ENCODE data around the gene GLRX.

Gene GLRX, protein sequence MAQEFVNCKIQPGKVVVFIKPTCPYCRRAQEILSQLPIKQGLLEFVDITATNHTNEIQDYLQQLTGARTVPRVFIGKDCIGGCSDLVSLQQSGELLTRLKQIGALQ

DNA sequence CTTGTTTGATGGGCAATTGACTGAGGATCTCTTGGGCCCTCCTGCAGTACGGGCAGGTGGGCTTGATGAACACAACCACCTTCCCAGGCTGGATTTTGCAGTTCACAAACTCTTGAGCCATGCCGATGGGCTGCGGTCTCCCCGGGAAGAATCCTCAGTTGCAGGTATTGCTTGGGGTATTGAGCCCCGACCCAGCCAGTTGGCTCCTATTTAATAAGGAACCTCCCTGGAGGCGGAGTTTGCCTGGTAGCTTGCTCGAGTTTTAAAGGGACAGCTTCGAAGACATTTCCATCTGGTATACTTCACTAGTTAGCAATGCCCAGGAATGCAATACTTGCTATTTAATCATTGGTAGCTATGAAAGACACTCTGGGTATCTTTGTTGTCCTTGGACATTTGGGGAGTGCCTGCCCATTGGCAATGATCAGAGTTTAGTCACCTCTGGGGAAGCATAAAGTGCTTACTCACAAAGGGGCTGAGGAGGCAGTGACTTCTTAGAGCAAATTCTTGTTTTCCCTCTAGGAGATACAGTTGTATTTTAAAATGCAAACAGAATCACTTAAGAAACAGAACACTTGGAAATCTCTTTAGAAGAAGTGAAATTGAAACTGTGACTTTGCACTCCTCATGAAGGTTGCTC lies at the start of gene GLRX:
Gene GLRX (minus strand): TSS at position 185 of the 640 bp plus-strand sequence. CDS start 64 bp downstream, at position 121.
- DNase-seq: peak; percentile 66

DNA sequence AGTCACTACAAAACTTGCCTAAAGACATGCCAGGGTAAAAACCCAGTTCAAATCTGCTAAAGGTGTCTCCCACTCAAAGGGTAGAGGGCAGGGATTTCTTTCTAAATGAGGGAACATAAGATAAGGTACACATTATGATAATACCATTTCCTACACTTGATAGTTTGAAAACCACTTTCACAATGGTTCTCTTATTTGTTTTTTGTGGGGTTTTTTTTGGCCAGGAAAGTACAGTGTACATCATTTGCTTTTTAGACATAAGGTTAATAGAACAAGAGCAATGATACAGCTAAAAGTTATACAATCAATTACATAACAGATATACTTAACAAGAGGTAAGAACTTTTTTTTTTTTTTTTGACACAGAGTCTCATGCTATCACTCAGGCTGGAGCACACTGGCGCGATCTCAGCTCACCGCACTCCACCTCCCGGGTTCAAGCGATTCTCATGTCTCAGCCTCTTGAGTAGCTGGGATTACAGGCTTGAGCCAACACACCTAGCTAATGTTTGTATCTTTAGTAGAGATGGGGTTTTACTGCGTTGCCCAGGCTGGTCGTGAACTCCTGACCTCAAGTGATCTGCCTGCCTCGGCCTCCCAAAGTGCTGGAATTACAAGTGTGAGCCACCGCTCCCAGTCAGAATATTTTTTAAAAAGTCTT lies 48.8 kb upstream of the GLRX start:
- DNase-seq: no peak

DNA sequence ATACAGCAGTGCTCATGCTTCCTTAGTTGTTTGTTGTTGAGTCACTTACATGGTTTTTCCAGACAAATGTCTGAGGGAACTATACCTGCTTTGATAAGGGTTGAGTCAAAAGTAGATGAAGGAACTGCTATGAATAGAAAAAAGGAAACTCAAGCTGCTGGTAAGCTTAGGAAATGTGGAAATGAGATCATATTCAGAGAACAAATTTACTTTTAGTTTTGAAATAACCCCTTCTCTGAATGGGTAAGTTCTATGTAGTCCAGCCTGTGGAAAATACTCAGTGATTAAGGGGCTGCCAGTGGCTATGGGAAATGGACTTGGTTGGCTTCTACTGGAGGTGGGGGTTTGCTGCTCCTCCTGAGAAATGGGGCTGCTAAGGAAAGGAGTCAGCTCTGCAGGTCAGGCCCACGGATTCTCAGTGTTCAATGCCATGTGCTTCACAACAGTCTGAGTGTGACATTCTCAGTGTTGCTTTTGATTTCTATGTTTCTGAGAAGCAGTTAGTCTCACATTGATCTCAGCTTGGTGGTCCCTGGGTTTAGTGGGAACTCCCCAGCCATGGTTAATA lies 47.7 kb upstream of the GLRX start:
- no peak for DNase-seq

DNA sequence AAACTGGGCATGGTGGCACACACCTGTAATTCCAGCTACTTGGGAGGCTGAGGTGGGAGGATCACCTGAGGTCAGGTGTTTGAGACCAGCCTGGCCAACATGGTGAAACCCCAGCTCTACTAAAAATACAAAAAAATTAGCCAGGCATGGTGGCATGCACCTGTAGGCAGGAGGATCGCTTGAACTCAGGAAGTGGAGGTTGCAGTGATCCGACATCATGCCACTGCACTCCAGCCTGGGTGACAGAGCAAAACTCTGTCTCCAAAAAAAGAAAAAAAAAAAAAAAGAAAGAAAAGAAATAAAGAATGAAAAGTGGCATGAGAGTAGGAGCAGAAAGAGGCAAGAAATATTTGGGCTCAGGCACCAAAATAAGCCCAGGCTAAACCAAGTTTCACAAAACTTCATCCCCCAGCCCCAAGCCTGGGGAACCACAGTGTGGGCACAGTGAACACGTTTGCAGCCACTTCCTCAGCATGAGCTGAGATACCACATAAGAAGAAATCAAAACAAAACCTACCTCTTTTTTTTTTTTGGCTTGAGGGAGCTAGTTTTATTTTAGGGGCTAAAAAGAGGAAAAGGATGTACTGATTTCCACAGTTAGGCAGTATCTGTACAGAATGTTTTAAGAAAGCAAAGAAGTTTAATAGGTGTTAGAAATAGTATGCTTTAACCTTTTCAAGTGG lies 46.8 kb upstream of the GLRX start:
- peak; percentile 34 for DNase-seq

DNA sequence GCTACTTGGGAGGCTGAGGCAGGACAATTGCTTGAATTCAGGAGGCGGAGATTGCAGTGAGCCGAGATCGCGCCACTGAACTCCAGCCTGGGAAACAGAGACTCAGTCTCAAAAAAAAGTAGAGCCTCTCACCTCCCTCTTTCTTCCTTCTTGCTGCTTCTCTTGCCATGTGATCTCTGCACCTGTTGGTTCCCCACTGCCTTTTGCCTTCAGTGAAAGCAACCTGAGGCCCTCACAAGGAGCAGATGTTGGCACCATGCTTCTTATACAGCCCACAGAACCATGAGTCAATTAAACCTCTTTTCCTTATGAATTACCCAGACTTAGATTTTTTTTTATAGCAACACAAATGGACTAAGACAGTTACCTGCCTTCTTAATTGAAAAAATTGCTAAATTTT lies 45.6 kb upstream of the GLRX start:
- DNase-seq: no peak

DNA sequence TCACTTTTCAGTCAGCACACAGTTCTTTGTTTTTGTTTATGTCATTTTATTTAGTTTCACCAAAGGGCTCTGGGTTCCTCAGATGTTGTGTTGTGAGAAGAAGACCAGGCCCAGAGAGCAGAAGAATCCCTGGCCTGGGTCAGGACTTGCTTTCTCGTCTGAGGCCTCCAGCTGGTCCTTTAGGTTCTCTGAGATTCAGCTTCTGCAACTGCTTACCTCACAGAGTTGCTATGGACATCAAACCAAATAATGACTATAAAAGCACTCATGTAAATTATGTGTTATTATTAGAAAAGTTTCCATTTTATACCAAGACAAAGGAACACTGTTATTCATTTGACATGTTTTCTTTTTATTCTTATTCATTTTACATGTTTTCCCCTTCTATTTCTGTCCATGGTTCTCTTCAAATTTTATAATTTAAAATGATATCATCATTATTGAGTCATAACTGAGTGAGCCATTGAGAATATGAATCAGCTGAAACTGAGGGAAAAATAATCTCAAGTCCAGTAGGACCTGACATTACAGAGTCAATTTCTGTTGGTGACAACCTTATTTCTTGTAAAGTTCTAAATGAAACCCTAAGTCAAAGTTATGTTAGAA lies 44.0 kb upstream of the GLRX start:
- no peak for DNase-seq

DNA sequence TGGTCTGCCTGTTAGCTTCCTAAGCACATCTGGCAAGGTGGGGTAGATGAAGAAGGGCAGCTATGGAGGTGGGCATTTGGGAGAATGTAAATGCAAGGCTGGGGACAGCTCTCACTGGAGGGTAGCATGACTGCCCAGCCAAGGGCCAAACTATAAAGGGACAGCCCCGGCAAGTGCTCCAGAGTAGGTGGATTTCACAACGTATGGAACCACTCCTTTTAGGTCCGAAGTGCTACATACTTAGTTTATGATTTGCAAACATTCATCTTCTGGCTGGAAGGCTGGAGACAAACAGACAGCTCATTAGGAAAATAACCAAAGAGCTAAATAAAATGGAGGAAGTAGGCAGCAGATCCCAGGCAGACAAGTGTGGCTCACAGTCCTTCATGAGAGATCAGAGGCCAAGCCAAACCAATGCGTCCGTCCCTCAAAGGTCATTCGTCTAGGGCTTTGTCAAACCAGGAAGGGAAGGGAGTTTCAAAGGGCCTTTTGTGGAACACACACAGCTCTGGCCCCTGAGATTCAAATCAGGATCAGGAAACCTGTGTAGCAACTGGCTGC lies 42.5 kb upstream of the GLRX start:
- DNase-seq: no peak

DNA sequence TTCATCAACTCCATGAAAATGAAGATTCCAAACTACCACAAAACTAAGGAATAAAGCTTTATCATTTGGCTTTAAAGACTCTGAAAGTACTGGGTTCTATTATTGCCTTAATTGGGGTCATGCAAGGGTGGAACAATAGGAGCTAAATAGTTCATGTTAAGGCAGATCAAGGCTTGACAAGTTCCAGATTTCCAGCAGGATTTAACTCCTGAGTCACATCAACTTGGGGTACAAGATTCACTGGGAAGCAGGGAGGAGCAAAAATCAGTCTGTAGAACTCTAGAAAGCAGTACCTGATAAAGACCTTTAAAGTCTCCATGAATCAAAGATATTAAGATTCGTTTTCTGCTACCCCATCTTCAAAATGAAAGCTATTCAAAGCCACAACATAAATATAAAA lies 41.9 kb upstream of the GLRX start:
- DNase-seq: no peak

DNA sequence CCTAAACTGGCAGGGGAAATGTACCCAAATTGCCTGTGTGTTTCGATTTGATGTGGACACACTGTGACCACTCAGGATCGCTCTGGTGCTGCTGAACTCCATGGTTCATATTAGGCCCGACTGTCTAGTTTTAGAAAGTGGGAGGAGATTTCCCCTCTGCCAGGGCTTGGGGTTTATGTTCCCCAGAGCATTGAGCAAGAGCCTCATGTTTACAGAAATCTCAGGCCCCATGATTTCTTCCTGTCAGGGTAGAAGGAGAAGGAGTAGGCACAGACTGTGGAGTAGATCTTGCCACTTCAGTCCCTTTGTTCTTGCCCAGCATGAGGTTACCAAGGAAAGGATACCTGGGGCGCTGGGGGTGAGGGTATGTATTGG lies 40.8 kb upstream of the GLRX start:
- DNase-seq: peak; percentile 37

DNA sequence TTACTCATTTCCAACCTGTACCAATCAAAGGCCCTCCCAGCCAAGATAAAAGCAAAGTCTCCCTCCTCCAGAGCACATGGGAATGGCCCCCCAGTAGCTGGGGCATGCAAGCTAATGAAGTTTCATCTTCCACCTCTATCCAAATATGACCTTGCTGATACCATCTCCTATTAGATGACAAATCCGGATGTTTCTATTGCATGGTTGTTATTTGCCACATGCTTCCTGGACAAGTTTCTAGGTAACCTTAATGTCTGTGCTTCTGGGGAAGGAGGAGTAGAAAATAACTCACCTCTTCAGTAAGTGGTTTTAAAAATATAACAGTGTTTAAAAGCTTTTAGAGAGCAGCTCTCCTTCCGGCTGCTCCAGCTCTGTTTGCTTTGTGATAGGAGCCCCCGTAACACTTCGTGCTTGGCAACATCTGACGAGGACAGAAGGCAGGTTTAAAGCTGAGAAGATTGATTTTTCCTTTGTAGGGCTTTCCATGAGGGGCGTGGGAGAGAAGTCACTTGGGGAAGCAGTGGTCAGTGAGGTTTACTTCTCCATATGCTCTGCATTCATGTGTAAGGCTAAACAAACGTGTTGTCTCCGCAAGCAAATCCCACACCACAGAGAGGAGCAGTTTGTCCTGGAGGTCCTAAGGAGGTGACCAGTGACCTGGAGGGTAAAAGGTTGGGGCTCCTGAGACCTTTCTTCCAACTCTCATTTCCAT lies 40.3 kb upstream of the GLRX start:
- DNase-seq: no peak

DNA sequence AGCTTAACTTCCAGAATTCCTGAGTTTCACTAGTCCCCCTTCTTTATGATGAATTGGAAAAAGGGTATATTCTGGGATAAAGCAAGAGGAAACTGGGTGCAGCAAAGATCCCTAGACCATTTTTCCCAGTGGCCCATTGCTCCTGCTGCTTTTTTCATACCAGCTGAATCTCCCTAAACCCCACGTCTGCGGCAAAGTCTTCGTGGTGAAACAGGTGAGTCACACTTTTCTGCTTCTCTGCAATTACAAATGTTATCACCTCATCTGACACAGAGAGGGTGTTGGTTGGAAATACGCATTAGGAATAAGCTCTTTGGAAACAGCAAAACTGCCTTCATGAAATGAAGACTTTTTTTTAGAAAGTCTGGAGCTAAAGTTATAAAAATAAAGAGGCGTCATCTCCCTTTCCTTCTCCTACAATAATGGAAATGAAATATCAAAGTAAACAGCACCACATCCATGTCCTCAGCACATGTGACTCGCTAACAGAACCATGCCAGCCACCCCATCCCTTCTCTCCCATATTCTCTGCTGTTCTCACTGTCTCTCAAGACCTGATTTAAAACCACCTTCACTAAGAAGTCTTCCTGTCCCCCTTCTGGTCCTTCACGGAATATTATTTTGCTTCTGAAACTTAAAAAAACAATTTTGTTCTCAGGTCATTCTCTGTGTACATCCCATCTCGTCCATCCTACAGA lies 39.5 kb upstream of the GLRX start:
- no peak for DNase-seq

DNA sequence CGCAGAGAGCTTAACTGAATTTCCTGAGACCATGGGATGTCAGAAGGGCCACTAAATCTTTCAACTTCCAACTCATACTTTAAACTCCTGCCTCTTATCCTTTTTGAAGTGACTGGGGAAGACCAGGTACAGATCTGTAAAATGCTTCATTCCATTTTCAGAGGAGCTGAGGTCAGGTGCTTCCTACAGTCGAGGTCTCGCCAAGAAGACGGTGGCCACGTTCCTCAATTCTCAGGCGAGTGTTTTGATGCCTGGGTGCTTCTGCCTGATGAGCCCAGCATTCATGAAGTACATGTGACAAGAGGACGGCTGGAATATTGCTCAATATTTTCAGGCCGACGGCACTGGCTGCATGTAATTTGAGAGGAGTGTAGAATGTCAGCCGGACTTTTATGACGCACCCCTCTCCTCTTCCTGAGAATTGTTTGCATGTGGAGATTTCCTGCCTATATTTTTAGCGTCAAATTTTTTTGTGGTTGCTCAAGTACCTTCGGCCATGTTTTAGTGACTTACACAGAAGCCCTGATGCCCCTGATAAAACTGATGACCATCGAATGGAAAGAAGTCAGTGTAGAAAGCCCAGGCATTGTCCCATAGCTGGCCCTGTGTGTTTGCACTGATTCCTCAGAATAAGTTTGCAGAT lies 38.8 kb upstream of the GLRX start:
- DNase-seq: no peak

DNA sequence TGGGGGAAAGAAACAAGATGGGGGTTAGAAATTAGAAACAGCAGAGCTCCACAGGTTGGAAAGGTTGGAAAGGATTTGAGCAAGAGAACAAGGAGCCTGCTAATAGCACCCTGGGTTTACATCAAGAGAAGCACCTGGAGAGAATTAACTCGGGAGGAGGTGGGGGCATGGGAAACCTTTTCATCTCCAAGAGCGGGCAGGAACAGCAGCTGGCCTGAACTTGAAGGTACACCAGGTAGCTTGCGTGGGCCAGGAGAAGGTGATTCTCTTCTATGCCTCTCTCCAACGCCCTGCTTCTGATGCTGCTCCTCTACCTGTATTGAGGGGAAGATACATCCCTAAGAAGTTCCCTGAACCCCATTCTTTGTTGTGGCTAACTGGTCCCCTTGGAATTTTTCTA lies 37.1 kb upstream of the GLRX start:
- DNase-seq: no peak

DNA sequence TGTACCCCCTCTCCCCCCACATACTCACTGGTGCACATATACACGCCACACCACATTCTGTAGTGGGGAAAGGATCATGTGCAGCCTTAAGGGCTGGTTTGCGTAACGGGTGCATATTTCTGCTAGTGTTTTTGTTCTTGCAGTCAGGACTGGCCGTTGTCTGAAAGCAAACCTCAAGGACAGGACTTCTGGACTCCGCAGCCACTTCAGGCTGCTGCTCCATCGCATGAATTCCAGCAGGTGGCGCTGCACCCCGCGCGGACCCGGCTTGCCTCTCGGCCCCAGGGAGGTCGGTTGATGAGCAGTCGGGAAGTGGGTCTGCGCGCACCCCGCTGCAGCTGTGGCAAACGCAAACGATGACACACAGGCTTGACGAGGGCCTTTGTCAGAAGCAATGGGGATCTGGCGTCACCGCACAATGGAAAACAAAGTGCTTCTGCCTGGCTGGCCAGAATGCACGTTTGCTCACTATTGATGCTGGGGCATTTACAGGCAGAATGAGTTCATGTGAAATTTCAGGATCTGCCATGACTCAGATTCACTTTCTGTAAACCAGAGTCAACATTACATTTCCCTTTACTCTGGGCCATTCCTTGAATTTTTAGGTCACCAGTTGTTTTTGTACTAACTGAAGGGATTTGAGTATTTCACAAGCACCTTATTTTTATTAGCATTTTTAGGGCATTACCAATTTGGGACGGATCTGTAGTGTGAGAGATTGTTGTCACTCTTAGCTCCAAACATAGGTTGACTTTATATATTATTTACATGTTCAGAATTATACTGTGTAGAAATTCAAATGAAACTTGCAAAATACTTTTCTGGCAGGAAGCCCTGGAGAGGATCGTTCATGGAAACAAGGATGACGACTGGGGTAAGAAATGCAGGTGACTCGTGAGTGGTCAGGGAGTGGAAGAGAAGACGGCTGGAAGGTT lies 36.4 kb upstream of the GLRX start:
- peak; percentile 94 for DNase-seq

DNA sequence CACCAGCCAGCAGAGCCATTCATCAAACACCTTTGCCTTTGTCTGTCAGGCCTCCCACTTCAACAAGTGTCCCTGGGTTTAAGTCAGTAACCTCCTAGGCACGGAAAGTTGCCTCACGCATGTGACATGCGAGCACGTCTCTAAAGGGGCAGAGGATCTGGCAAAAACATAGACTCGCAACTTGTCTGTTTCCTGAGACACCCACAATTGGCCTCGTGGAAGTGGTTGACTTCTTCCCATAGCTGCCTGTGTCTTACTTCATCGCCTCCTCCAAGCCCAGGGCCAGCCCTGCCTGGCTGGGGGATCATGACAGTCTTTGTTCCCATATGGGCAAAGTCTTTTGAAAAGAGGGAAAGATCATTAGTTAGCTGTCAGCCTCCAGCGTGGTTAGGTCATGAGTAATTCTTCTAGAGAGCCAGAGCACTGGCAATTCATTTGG lies 35.5 kb upstream of the GLRX start:
- no peak for DNase-seq

DNA sequence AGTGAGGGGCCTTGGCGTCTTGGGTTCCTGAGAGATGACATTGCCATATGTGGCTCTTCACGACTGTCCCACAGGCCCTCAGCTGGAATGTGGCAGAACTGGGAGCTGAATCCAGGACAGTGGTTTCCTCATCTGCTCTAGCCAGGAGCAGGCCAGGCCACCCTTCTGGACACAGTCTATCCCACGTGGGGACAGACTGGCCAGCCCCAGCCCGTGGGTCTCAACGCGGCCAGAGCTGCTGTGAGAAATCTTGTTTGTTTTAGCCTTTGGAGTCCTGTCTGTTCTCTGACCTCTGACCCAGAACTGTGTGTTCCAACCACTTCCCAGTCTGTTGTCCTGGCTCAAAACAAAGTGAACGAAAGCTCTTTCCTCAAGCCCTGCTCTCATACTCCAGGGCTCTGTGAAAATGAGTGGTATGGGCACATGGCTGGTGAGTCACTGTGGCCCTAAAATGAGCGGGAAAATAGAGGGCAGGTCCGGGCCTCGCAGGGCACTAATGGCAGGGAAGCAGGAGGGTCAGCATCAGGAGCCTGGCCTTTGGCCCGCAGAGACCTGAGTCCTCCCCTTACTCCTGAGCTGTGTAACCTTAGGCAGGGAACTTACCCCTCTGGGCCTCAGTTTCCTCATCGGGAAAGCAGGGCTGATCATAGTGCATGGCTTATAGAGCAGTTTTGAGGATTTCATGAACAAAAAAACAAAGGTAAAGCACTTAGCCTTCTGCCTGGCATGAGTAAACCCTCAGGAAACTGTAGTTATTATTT lies 34.8 kb upstream of the GLRX start:
- peak; percentile 30 for DNase-seq

DNA sequence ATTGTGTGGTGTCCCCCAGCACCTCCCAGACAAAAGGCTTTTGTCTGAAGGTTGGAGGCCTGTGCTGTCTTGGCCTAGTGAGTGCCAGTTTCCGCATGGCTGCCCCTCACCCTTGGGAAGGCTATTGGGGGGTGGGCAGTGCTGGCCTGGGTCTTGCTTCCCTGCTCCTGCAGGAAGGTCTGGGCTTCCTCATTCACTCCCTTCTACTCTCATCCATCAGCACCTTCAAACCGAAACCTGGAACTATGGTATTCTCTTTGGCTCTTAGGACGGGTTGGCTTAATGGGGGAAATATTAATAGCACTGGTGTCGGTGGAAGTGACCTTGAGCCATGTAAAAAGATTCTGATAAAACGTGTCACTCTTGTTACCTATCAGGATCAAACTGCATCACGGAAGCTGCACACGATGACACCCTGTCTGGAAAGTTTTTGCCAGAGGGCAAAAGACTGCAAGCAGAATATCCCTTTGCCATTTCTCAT lies 34.0 kb upstream of the GLRX start:
- peak; percentile 37 for DNase-seq

DNA sequence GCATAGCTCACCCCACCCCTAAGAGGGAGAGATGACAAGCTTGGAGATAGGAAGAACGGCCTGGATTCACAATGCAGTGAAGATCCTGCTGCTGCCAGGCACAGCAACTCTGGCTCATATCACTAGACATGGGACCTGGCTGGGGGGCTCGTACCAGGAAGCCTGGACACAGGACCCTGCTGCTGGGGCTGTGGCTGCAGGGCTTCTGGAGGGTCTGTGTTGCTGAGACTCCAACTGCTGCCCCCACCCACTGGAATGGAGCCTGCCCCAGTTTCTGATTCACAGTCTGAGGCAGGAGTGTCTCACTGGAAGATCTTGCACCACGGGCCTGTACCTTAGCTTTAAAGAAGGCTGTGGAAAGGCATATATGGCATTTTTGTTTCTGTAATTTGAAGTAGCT lies 31.0 kb upstream of the GLRX start:
- no peak for DNase-seq

DNA sequence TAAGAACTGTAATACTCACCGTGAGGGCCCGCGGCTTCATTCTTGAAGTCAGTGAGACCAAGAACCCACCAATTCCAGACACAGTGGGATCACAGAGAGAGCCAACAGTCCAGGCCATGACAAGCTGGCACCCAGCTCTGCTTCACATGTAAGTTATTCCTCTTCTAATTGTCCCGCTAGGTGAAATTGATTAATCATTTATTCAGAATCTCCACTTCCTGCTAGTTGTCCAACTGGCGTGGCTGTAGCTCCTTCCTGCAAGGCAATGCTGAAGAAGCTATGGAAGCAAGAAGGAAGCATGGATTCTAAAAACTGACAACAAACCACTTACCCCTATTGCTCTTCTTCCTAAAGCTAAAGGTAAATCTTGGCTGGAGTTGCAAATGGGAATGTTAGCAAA lies 30.0 kb upstream of the GLRX start:
- DNase-seq: no peak
